HepG2 (cell line): ENCODE measurements around the gene SLC50A1. TPM values are rescaled to one million over a fixed set of nuclear protein-coding genes. Genes with fewer than 3 reads are reported as not detected.
"Not testable (repeated sequence)": the region's sequence is repeated elsewhere in the genome, so short reads cannot be mapped to it uniquely, and the experiment has no call there.

Source experiments
- ATAC-seq: fragments of 200-7000 bp; cut with Tn5 transposase; 3 replicates; pipeline ENCODE4 v1.9.1; 2020; ENCODE audit warnings: mild to moderate bottlenecking, moderate library complexity
- BruUV-seq: library from RNA; stranded (reverse); fragments of 400-500 nt; replicated peaks from 2 replicates; lab custom pipeline; 2021; lab: Mats Ljungman, UMichigan
- CTCF ChIA-PET: fragments of 300-600 bp; formaldehyde crosslinking; extraction: SDS; loops from one replicate; lab custom pipeline; 2021; ENCODE audit warnings: low total read pairs, inconsistent platforms, low intra/inter-chr PET ratio; lab: Yijun Ruan, JAX
- POLR2A ChIA-PET: fragments of 350-600 bp; sonication (Branson Sonifier 250); formaldehyde crosslinking; loops from one replicate; lab custom pipeline; 2020; ENCODE audit warnings: antibody characterized with exemption, inconsistent platforms; lab: Yijun Ruan, JAX
- DNase-seq: peaks from one replicate; pipeline ENCODE4 v3.0.0-alpha.2; 2015; ENCODE audit warnings: low spot score
- FAIRE-seq: peaks from 3 replicates; lab custom pipeline; 2011; peaks lifted over from hg19 to GRCh38; lab: Jason Lieb, UNC
- H2AFZ ChIP-seq: one replicate; pipeline ENCODE4 v1.6.1; 2011; ENCODE audit warnings: low read length, inconsistent platforms
- H3K27ac ChIP-seq: fragments of 300-600 bp; 3 replicates; pipeline ENCODE4 v1.8.0; 2011; ENCODE audit warnings: mixed run types, mild to moderate bottlenecking, mixed read lengths, low read length, inconsistent platforms; ENCODE audit not compliant: insufficient read depth; ENCODE audit errors: extremely low read length
- H3K27me3 ChIP-seq, 2 experiments: fragments of 200-600 bp in 1 of 2; 2 replicates in 1 of 2; 3 replicates in 1 of 2; pipeline versions ENCODE4 v1.6.0 to v1.8.0; 2011; ENCODE audit warnings: low read length in 2 of 2, mild to moderate bottlenecking in 2 of 2, moderate library complexity in 2 of 2, inconsistent platforms in 1 of 2; ENCODE audit not compliant: insufficient read depth in 2 of 2, control insufficient read depth in 1 of 2
- H3K36me3 ChIP-seq, 2 experiments: fragments of 200-600 bp in 1 of 2; replicated peaks in 1 of 2; 2 replicates in 1 of 2; 3 replicates in 1 of 2; pipeline versions ENCODE4 v1.5.1 to v1.8.0; 2011; ENCODE audit warnings: low read length in 2 of 2, inconsistent platforms in 1 of 2; ENCODE audit not compliant: insufficient read depth in 2 of 2, control insufficient read depth in 1 of 2
- H3K4me1 ChIP-seq: 2 replicates; pipeline ENCODE4 v1.5.1; 2012; ENCODE audit warnings: low read length, inconsistent platforms; ENCODE audit not compliant: insufficient read depth
- H3K4me2 ChIP-seq: 2 replicates; pipeline ENCODE4 v1.6.0; 2011; ENCODE audit warnings: low read depth, low read length, inconsistent platforms
- H3K4me3 ChIP-seq, 3 experiments: fragments of 200-600 bp in 1 of 3; sonication (generic), shearing (Covaris generic) in 1 of 3; replicated peaks in 1 of 3; 2 replicates each; pipeline ENCODE4 v1.5.1; 2011 to 2016; ENCODE audit warnings: low read length in 3 of 3, inconsistent platforms in 2 of 3, low read depth in 2 of 3, mild to moderate bottlenecking in 2 of 3, control low read depth in 1 of 3, mixed read lengths in 1 of 3; ENCODE audit not compliant: insufficient read depth in 1 of 3
- H3K79me2 ChIP-seq: one replicate; pipeline ENCODE4 v1.6.1; 2011; ENCODE audit warnings: low read length, inconsistent platforms; ENCODE audit not compliant: insufficient read depth
- H3K9ac ChIP-seq: 2 replicates; pipeline ENCODE4 v1.6.0; 2011; ENCODE audit warnings: mild to moderate bottlenecking, low read depth, low read length, inconsistent platforms; ENCODE audit not compliant: insufficient read depth
- H3K9me3 ChIP-seq: 2 replicates; pipeline ENCODE4 v1.5.1; 2012; ENCODE audit warnings: mild to moderate bottlenecking, low read length
- H4K20me1 ChIP-seq: 2 replicates; pipeline ENCODE4 v1.6.0; 2011; ENCODE audit warnings: inconsistent platforms, mild to moderate bottlenecking, low read length, moderate library complexity; ENCODE audit not compliant: insufficient read depth
- CCDC6 ChIP-seq: sonication (generic); formaldehyde crosslinking; IDR thresholded peaks from 2 replicates; pipeline ENCODE4 v1.8.1; 2022; ENCODE audit warnings: mild to moderate bottlenecking, missing genetic modification reagents, moderate library complexity
- HNF4G ChIP-seq, 2 experiments: sonication (generic) in 1 of 2; formaldehyde crosslinking in 1 of 2; IDR thresholded peaks; 2 replicates each; pipeline versions ENCODE4 v1.4.0 to v1.6.1; 2011 to 2020; ENCODE audit warnings: borderline replicate concordance in 2 of 2, low read depth in 2 of 2, mild to moderate bottlenecking in 2 of 2, low read length in 1 of 2, missing genetic modification reagents in 1 of 2, moderate library complexity in 1 of 2
- PTBP1 ChIP-seq: fragments of 200-400 bp; formaldehyde crosslinking; IDR thresholded peaks from 2 replicates; pipeline ENCODE4 v1.6.1; 2018; ENCODE audit warnings: low read length, low read depth; ENCODE audit not compliant: poor library complexity, severe bottlenecking
- THAP11 ChIP-seq: IDR thresholded peaks from 2 replicates; pipeline ENCODE4 v1.6.1; 2016; ENCODE audit warnings: missing biosample characterization, missing genetic modification reagents
- ZNF451 ChIP-seq: sonication (generic); formaldehyde crosslinking; IDR thresholded peaks from 2 replicates; pipeline ENCODE4 v1.5.0; 2020; ENCODE audit warnings: mild to moderate bottlenecking, missing genetic modification reagents
- ZNF572 ChIP-seq: sonication (generic); formaldehyde crosslinking; IDR thresholded peaks from 2 replicates; pipeline ENCODE4 v1.5.1; 2020; ENCODE audit warnings: mild to moderate bottlenecking, missing genetic modification reagents
- ZNF746 ChIP-seq: sonication (generic); formaldehyde crosslinking; IDR thresholded peaks from 2 replicates; pipeline ENCODE4 v1.8.0; 2022; ENCODE audit warnings: mild to moderate bottlenecking, missing genetic modification reagents
- WGBS: methylation state at CpG from one replicate; pipeline ENCODE4 v1.1.6; 2017; ENCODE audit warnings: low lambda C conversion rate; 5-methylcytosine and 5-hydroxymethylcytosine counted together
- in situ Hi-C: cut with HindIII; loops from 2 replicates; pipeline ENCODE4 v1.10.0; 2017; ENCODE audit warnings: low pct_unique_long_range_greater_than_20kb; ENCODE audit not compliant: extremely low pct_ligation_motif_present
- intact Hi-C: fragments of 100-400 bp; cut with micrococcal nuclease; formaldehyde crosslinking; loops from one replicate; pipeline ENCODE4 v1.10.0; 2022; ENCODE audit not compliant: unreplicated experiment
- polyA plus RNA-seq, 8 experiments: library from polyadenylated mRNA; depleted of rRNA in 3 of 8; stranded (reverse) in 7 of 8; unstranded in 1 of 8; fragments of >200 nt; fragmentation: Illumina TruSeq in 4 of 8; extraction: Trizol in 4 of 8; gene quantifications; 2 replicates each; pipeline versions ENCODE4 v1.2.1 to v1.2.3, GENCODE V29; 2011 to 2016; ENCODE audit warnings: low read depth in 4 of 8, missing spikeins in 1 of 8, mixed read lengths in 1 of 8; ENCODE audit not compliant: insufficient read depth in 1 of 8
- total RNA-seq, 5 experiments: library from RNA; depleted of rRNA; stranded (reverse); fragments of >200 nt; fragmentation: Illumina TruSeq; extraction: Trizol; gene quantifications; 2 replicates each; pipeline ENCODE4 v1.2.3, GENCODE V29; 2016; ENCODE audit warnings: low read depth in 1 of 5
- TF ChIP-seq, protein P1 (sequence below): sonication (generic); formaldehyde crosslinking; IDR thresholded peaks from 2 replicates; pipeline ENCODE4 v1.4.0; 2020; ENCODE audit warnings: missing genetic modification reagents
- TF ChIP-seq, protein P2 (sequence below): sonication (generic); formaldehyde crosslinking; IDR thresholded peaks from 2 replicates; pipeline ENCODE4 v1.4.0; 2020; ENCODE audit warnings: missing genetic modification reagents, borderline replicate concordance

SLC50A1 gene
- total and polyA plus RNA-seq, 2 of the 13 experiments (the other 11 are each of a cell fraction or from before 2014, with no cell fraction given) = 22.5 to 46.8 TPM

DNA sequence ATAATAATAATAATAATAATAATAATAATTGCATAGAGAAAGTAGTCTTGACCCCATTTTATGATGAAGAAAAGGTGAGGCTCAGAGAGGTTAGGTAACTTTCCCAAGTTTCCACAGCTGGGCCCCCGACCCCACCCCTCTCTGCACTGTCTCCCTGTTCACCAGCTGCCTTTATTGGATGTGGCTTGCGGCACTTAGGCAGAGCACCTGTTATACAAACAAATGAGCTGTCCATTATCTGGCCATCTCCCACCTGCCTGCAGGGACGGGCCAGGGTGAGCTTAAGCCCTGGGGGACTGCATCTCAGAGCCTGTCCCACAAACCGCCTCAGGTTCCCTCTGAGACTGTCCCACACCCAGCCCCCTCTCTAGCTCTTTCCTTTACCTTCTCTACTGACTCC, 18.0 kb upstream of the SLC50A1 start:
- no peaks in the 10 kb centered on the region for H4K20me1 ChIP-seq
- peaks cover 0 to 7% of the 10 kb centered on the region in 2 experiments; a peak in 1 of 5 replicates for H3K27me3 ChIP-seq
- H2AFZ ChIP-seq = no peak overlapping the region
- no TSS peak for BruUV-seq
- peaks cover 22% of the 10 kb centered on the region for H3K4me1 ChIP-seq
- no peaks in the 10 kb centered on the region for H3K79me2 ChIP-seq
- ATAC-seq = no peak
- 33% methylated on average over 4 of the region's 4 CpGs for WGBS
- no peaks in the 10 kb centered on the region for H3K36me3 ChIP-seq
- H3K27ac ChIP-seq = no peak overlapping the region
- H3K9ac ChIP-seq = no peak overlapping the region
- H3K9me3 ChIP-seq = no peaks in the 10 kb centered on the region
- in situ Hi-C loops (no loop called here), intact Hi-C loops (no loop called here)
- CTCF ChIA-PET = no interaction called here
- H3K4me3 ChIP-seq = no peak overlapping the region
- FAIRE-seq = no peak
- POLR2A ChIA-PET = interaction anchor here (0.9 to 1.8 kb wide), 2 partner anchors 9 to 11 kb away, joined by 3 to 5 read pairs; no protein-coding TSS in a partner anchor
- DNase-seq = no peak
- TF ChIP-seq PTBP1 (no peak), THAP11 (CRISPR knock-in tag) (no peak), ZNF451 (no peak), ZNF572 (CRISPR knock-in tag) (no peak), CCDC6 (CRISPR knock-in tag) (no peak), ZNF746 (CRISPR knock-in tag) (no peak), HNF4G (IDR thresholded peaks at IDR 0.05; ENCODE audit: borderline replicate concordance, low read depth, low read length) (no peak), HNF4G (CRISPR knock-in tag; IDR thresholded peaks at IDR 0.05; ENCODE audit: borderline replicate concordance, low read depth) (no peak)
- TF ChIP-seq, protein P1, sequence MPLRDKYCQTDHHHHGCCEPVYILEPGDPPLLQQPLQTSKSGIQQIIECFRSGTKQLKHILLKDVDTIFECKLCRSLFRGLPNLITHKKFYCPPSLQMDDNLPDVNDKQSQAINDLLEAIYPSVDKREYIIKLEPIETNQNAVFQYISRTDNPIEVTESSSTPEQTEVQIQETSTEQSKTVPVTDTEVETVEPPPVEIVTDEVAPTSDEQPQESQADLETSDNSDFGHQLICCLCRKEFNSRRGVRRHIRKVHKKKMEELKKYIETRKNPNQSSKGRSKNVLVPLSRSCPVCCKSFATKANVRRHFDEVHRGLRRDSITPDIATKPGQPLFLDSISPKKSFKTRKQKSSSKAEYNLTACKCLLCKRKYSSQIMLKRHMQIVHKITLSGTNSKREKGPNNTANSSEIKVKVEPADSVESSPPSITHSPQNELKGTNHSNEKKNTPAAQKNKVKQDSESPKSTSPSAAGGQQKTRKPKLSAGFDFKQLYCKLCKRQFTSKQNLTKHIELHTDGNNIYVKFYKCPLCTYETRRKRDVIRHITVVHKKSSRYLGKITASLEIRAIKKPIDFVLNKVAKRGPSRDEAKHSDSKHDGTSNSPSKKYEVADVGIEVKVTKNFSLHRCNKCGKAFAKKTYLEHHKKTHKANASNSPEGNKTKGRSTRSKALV (CRISPR knock-in tag) = no peak
- TF ChIP-seq, protein P2, sequence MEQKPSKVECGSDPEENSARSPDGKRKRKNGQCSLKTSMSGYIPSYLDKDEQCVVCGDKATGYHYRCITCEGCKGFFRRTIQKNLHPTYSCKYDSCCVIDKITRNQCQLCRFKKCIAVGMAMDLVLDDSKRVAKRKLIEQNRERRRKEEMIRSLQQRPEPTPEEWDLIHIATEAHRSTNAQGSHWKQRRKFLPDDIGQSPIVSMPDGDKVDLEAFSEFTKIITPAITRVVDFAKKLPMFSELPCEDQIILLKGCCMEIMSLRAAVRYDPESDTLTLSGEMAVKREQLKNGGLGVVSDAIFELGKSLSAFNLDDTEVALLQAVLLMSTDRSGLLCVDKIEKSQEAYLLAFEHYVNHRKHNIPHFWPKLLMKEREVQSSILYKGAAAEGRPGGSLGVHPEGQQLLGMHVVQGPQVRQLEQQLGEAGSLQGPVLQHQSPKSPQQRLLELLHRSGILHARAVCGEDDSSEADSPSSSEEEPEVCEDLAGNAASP (CRISPR knock-in tag) = no peak
- H3K4me2 ChIP-seq = no peak overlapping the region

DNA sequence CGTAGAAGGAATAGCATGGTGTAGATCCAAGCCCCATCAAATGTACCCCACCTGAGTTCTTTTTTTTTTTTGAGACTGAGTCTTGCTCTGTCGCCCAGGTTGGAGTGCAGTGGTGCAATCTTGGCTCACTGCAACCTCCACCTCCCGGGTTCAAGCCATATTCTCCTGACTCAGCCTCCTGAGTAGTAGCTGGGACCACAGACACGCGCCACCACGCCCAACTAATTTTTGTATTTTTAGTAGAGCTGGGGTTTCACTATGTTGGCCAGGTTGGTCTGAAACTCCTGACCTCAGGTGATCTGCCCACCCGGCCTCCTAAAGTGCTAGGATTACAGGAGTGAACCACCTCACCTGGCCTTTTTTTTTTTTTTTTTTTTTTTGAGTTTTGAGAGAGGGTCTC, 17.6 kb upstream of the SLC50A1 start:
- H3K4me2 ChIP-seq, ATAC-seq, intact Hi-C loops, FAIRE-seq, CTCF ChIA-PET, H2AFZ ChIP-seq, H3K27ac ChIP-seq, H3K9me3 ChIP-seq, H3K4me3 ChIP-seq, H4K20me1 ChIP-seq, H3K36me3 ChIP-seq, H3K79me2 ChIP-seq, DNase-seq, H3K27me3 ChIP-seq, BruUV-seq, H3K9ac ChIP-seq, in situ Hi-C loops: not testable (repeated sequence)
- peaks cover 17% of the 10 kb centered on the region for H3K4me1 ChIP-seq
- POLR2A ChIA-PET = interaction anchor here (0.9 to 1.8 kb wide), 2 partner anchors 9 to 11 kb away, joined by 3 to 5 read pairs; no protein-coding TSS in a partner anchor
- WGBS = 80% methylated on average over 7 of the region's 7 CpGs
